AG09309 (cell line): ENCODE data around the gene LRRC28.

Source experiments
- DNase-seq: peaks from one replicate; pipeline ENCODE4 v3.0.0-alpha.2; 2010; ENCODE audit warnings: low read depth
- H3K4me3 ChIP-seq: 2 replicates; pipeline ENCODE4 v1.5.1; 2011; ENCODE audit warnings: mild to moderate bottlenecking, low read depth, low read length, moderate library complexity; ENCODE audit not compliant: control insufficient read depth
- TF ChIP-seq, protein P1 (sequence below): IDR thresholded peaks from 2 replicates; pipeline ENCODE4 v1.5.1; 2011; ENCODE audit warnings: mild to moderate bottlenecking, low read depth, low read length, inconsistent platforms; ENCODE audit not compliant: insufficient read depth, control insufficient read depth; ENCODE audit errors: missing control alignments

The LRRC28 gene

DNA sequence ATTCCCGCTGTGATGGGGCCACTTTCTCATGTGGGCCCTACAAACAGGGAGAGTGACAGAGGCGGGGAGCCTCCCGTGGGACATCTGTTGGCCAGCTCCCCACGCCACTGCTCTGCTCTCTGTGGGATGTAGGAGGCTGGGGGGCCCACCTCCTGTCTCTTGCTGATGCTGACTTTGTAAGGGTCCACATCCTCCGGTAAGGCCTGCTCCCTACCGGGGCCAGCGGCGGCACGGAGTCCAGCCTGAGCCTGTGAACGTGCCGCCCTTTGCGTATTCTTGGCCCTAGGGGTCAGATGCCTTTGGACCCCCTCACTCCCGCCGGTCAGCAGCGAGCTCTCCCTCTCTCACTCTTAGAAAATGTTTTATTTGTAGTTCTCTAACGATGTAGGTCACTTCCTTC is 153.2 kb downstream of the LRRC28 start:
- no peak for DNase-seq
- no peak overlapping the region for H3K4me3 ChIP-seq
- TF ChIP-seq, protein P1, sequence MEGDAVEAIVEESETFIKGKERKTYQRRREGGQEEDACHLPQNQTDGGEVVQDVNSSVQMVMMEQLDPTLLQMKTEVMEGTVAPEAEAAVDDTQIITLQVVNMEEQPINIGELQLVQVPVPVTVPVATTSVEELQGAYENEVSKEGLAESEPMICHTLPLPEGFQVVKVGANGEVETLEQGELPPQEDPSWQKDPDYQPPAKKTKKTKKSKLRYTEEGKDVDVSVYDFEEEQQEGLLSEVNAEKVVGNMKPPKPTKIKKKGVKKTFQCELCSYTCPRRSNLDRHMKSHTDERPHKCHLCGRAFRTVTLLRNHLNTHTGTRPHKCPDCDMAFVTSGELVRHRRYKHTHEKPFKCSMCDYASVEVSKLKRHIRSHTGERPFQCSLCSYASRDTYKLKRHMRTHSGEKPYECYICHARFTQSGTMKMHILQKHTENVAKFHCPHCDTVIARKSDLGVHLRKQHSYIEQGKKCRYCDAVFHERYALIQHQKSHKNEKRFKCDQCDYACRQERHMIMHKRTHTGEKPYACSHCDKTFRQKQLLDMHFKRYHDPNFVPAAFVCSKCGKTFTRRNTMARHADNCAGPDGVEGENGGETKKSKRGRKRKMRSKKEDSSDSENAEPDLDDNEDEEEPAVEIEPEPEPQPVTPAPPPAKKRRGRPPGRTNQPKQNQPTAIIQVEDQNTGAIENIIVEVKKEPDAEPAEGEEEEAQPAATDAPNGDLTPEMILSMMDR = no peak

DNA sequence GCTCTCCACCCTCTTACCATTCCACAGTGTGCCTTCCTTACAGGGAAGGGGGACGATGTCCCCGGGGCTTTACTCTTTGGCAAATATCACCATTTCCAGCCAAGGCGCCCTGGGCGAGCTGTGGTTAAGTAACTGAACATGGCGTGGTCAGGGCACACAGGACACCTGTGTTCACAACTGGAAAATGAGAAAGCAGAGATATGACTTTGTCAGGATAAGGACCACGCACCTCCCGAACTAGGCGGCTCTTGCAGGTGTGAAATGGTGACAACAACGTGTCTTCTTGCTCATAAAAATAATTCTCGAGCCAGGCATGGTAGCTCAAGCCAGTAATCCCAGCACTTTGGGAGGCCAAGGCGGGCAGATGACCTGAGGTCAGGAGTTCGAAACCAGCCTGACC is 154.8 kb downstream of the LRRC28 start:
- no peak overlapping the region for H3K4me3 ChIP-seq
- no peak for DNase-seq
- TF ChIP-seq, protein P1 = no peak

DNA sequence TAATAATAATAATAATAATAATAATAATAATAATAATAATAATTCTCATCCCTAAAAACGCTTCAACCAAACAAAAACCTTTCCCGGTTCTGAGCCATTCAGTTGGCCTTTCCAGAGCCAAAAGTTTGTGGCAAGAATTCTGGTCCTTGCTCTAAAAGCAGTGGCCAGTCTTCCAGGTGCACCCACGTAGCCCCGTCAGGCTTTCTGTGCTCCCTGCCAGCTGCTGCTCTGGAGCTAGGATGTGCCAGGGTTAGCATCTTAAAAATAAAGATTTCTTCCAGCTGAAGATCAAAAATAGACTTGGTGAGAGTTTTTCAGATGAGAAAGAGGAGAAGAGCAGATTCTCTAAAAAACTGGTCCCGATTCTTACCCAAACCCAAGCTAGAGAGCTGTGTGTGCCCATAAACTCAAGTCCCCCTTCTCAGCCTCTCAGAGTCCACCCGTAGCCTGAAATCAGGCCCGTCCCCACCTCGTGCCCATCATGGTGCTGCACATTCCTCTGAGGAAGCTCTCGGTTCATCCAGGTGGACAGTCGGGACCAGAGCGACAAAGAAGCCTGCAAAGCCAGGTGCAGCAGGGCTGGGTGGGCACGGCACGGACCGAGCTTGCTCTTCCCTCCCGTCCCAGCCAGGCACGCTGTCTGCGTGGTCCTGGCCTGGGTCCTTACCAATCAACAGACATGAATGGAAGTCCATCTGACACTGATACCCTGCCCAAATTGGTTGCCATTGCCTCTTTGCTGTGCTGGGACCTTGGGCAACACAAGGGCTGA is 155.6 kb downstream of the LRRC28 start:
- H3K4me3 ChIP-seq = no peak overlapping the region
- TF ChIP-seq, protein P1 = no peak

DNA sequence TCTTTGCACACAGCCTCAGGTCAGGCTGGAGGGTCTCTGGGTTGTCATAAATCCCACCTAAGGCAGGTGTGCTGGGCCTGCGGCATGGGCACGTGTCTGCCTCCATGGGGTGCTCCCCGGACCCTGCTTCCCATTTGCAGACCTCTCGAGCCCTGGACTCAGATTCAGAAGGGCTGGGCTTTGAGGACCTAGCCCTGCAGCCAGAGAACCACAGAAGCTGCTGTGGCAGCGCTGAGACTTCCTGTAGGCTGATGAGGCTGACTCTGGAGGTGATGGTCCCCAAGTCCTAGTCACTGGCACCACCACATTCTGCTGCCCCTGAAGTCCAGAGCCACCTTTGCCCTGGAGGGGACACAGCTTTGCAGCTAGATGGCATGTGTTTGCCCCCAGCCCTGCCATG is 156.4 kb downstream of the LRRC28 start:
- TF ChIP-seq, protein P1 = no peak
- H3K4me3 ChIP-seq = no peak overlapping the region
- no peak for DNase-seq

More for the DNA sequence above, 155.6 kb downstream of the LRRC28 start:
- DNase-seq = no peak

DNA sequence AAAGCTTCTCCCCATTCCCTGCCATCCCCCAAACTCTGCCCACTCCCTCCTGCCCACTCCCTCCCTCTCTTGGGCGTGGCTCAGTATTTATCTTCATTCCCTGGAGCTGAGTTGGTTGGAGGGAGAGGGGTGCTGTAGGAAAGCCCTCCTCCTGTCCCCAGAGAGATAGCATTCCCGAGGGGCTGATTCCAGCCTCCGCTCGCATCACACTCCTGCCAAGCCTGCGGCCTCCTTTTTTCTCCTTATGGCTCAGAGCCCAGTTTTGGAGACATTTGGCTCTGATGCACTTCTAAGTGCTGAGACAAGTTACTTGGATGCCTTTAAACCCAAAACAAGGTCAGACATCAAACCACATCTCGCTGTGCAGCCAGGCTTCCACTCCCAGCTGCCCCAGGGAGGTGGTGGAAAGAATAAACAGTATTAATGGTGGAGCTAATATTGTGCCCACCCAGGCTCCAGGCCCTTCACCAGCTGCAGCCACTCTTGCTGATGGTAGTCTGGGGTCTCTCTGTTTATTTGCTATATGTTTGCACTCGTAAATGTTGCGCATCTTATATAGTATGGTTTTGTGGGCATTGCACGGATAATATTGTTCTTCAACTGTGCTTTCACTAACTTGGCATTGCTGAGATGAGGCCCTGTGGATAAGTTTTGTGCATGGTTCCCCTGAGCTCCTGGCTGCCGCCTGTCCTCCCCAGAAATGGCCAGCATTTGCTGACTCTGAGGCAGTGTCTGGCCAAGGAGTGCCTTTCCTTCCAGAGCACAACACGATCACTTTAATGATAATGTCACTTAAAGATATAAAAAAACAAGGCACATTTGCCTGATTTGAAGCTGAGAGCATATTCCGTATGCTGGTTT is 157.2 kb downstream of the LRRC28 start:
- no peak overlapping the region for H3K4me3 ChIP-seq
- peak; percentile 49 for DNase-seq
- TF ChIP-seq, protein P1 = no peak

DNA sequence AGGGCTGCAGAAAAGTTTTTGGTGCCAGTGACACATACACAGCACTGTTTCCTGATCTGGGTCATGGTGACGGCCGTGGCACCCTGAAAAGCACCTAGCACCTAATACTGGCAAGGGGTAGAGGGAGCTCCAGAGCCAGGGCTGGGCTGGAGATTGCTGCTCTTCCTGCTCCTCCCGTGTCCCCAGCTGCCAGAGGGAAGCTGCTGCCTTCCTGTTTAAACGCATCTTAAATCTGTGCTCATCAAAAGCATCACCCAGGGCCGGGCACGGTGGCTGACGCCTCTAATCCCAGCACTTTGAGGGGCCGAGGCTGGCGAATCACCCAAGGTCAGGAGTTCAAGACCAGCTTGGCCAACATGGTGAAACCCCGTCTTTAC is 157.8 kb downstream of the LRRC28 start:
- DNase-seq = peak; percentile 23
- no peak overlapping the region for H3K4me3 ChIP-seq
- TF ChIP-seq, protein P1 = peak; percentile 81
